ENCODE results near the gene HSP90AB1. TPM values are rescaled to one million over a fixed set of nuclear protein-coding genes. Genes with fewer than 3 reads are reported as not detected.

The HSP90AB1 gene
- total RNA-seq, 1 experiment from 2014 or later = 1,986 TPM

DNA sequence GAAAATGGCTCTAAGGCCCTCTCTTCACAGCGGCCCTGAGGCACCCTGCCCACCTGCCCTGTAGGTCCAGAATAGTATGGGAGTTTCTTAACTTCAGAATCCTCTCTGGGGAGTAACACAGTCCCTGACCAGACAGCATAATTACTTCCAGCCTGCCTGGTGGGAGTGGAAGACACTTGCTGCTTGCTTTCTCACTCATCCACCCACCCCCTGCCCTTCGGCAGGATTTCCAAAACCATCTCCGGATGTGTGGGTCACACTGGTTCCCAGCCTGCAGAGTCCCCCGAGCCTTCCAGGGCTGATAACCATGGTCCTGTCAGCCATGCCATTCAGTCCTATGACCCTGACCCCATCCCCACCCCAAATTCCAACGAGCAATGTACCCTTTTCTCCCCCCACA lies 18.1 kb upstream of the HSP90AB1 start:
- no peaks in the 10 kb centered on the region for H3K9me3 ChIP-seq (ENCODE audit: control insufficient read depth, low read depth, low read length)
- no CpG with 5 or more reads among the region's 5 CpGs for WGBS (ENCODE audit: extremely low coverage, insufficient read length, low lambda C conversion rate)
- H3T11ph ChIP-seq (ENCODE audit: low read length) = no peak overlapping the region
- H4K8ac ChIP-seq (replicated peaks; ENCODE audit: insufficient read length, low read depth, low read length) = no peak overlapping the region
- no peak overlapping the region for H3K27ac ChIP-seq (ENCODE audit: insufficient read length, low read depth, low read length)
- H3K4me2 ChIP-seq (ENCODE audit: insufficient read depth, insufficient read length, low read length) = no peak overlapping the region
- TF ChIP-seq, protein P1, sequence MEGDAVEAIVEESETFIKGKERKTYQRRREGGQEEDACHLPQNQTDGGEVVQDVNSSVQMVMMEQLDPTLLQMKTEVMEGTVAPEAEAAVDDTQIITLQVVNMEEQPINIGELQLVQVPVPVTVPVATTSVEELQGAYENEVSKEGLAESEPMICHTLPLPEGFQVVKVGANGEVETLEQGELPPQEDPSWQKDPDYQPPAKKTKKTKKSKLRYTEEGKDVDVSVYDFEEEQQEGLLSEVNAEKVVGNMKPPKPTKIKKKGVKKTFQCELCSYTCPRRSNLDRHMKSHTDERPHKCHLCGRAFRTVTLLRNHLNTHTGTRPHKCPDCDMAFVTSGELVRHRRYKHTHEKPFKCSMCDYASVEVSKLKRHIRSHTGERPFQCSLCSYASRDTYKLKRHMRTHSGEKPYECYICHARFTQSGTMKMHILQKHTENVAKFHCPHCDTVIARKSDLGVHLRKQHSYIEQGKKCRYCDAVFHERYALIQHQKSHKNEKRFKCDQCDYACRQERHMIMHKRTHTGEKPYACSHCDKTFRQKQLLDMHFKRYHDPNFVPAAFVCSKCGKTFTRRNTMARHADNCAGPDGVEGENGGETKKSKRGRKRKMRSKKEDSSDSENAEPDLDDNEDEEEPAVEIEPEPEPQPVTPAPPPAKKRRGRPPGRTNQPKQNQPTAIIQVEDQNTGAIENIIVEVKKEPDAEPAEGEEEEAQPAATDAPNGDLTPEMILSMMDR (conservative IDR thresholded peaks at IDR 0.05) = no peak
- Mint-ChIP-seq H3K9me3 (no peaks in the 10 kb centered on the region; a peak in 1 of 5 replicates), H3K4me3 (no peak overlapping the region; a peak in 1 of 5 replicates), H3K36me3 (ENCODE audit: insufficient read depth in 1 of 3, low read depth in 3 of 3) (peaks cover 50 to 63% (median 55%) of the 10 kb centered on the region in 3 experiments), H3K27me3 (ENCODE audit: low read depth) (no peaks in the 10 kb centered on the region), H3K27ac (peak overlapping the region in 1 of 3 experiments; percentile 65; a peak in 2 of 7 replicates), H3K4me1 (peaks cover 31 to 46% of the 10 kb centered on the region in 2 experiments)
- H4K91ac ChIP-seq (ENCODE audit: insufficient read length, low read depth, low read length) = no peak overlapping the region
- no peak overlapping the region for H2BK5ac ChIP-seq (ENCODE audit: insufficient read length, low read length)
- DNase-seq = no peak
- H3K14ac ChIP-seq (ENCODE audit: insufficient read depth, low read length) = no peak overlapping the region
- H3K79me1 ChIP-seq (ENCODE audit: insufficient read depth, low read depth, low read length, poor library complexity, severe bottlenecking) = peaks cover 17% of the 10 kb centered on the region
- H3K23me2 ChIP-seq (ENCODE audit: insufficient read length, low read depth, low read length, poor library complexity, severe bottlenecking) = peaks cover 7% of the 10 kb centered on the region
- H2BK20ac ChIP-seq (ENCODE audit: low read depth, low read length, poor library complexity, severe bottlenecking) = no peak overlapping the region
- no peaks in the 10 kb centered on the region for H3K27me3 ChIP-seq (ENCODE audit: insufficient read depth, low read length)
- H4K5ac ChIP-seq (ENCODE audit: insufficient read length, low read depth, low read length) = no peak overlapping the region
- no peak overlapping the region for H2BK15ac ChIP-seq (ENCODE audit: low read depth, low read length)
- no peak overlapping the region for H3K18ac ChIP-seq (ENCODE audit: insufficient read length, low read depth, low read length)
- H3K9ac ChIP-seq (ENCODE audit: extremely low read depth, insufficient read length, low read length) = no peak overlapping the region
- H4K20me1 ChIP-seq (ENCODE audit: control insufficient read depth, insufficient read depth, insufficient read length) = peaks cover 2% of the 10 kb centered on the region
- no peak overlapping the region for H3K4ac ChIP-seq (ENCODE audit: low read depth, low read length)
- H2AFZ ChIP-seq (ENCODE audit: low read length) = no peak overlapping the region
- no peak overlapping the region for H2BK12ac ChIP-seq (ENCODE audit: insufficient read length, low read depth, low read length)
- no peak overlapping the region for H2AK5ac ChIP-seq (ENCODE audit: insufficient read length, low read length)
- H3K4me1 ChIP-seq (ENCODE audit: insufficient read depth, low read length) = peaks cover 11% of the 10 kb centered on the region; the same call in 1 of the 2 replicates
- peaks cover 17% of the 10 kb centered on the region; the same call in 1 of the 2 replicates for H3K79me2 ChIP-seq (ENCODE audit: insufficient read depth, low read length)
- H3K56ac ChIP-seq (ENCODE audit: insufficient read length, low read depth, low read length) = no peak overlapping the region
- no peak overlapping the region for H2BK120ac ChIP-seq (ENCODE audit: low read depth, low read length, poor library complexity, severe bottlenecking)
- no peak overlapping the region for H3K23ac ChIP-seq (ENCODE audit: insufficient read length, low read depth, low read length)
